ENCODE results near the gene MYO1E. TPM values are rescaled to one million over a fixed set of nuclear protein-coding genes. Genes with fewer than 3 reads are reported as not detected.

The MYO1E gene
- total RNA-seq, 4 donors from 2014 or later = 49.7 to 76.1 (median 65.6) TPM

DNA sequence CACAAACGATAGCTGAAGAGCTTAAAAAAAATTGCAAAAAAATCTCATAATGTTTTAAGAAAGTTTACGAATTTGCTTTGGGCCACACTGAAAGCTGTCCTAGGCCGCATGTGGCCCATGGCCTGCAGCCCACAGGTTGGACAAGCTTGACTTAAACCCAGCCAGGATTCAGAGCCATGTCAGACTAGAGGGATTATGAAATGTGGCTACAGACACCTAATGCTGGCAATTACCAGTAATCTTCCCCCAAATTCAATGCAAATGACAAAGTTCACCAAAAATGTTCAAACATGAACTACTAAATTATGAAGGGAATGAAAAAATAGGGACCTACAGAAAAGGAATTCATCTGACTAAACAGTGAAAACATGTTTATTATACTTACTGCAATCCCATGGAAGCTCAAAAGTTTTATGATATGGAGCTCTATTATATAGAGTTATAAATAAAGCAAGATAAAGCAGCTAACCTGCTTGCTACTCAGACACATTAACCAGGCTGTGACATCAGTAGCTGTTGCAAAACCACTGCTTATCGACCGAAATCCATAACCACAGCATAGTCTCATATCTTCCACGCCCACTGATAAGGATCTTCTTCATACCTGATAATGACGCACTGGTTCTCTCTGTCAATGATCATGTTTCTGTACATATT, 116.9 kb downstream of the MYO1E start:
- Histone ChIP-seq H3K4me1 (no peaks in the 10 kb centered on the region), H3K9me3 (no peaks in the 10 kb centered on the region), H3K36me3 (peaks cover 0 to 34% of the 10 kb centered on the region in 2 donors), H3K4me3 (no peak overlapping the region), H3K27ac (no peak overlapping the region), H3K27me3 (no peaks in the 10 kb centered on the region)
- no peak for TF ChIP-seq EP300 (IDR thresholded peaks at IDR 0.05)
- no peak for TF ChIP-seq POLR2A (IDR thresholded peaks at IDR 0.05)
- TF ChIP-seq POLR2AphosphoS5 (IDR thresholded peaks at IDR 0.05) = no peak
- TF ChIP-seq, protein P1, sequence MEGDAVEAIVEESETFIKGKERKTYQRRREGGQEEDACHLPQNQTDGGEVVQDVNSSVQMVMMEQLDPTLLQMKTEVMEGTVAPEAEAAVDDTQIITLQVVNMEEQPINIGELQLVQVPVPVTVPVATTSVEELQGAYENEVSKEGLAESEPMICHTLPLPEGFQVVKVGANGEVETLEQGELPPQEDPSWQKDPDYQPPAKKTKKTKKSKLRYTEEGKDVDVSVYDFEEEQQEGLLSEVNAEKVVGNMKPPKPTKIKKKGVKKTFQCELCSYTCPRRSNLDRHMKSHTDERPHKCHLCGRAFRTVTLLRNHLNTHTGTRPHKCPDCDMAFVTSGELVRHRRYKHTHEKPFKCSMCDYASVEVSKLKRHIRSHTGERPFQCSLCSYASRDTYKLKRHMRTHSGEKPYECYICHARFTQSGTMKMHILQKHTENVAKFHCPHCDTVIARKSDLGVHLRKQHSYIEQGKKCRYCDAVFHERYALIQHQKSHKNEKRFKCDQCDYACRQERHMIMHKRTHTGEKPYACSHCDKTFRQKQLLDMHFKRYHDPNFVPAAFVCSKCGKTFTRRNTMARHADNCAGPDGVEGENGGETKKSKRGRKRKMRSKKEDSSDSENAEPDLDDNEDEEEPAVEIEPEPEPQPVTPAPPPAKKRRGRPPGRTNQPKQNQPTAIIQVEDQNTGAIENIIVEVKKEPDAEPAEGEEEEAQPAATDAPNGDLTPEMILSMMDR (IDR thresholded peaks at IDR 0.05) = no peak
- 84 to 88% methylated on average over 7 of the region's 7 CpGs for WGBS, 2 donors (ENCODE audit: low coverage in 1 of 2)
- no peak for ATAC-seq

- no CpG with 5 or more reads among the region's 5 CpGs for WGBS, 2 donors (ENCODE audit: low coverage in 1 of 2)
- H3K4me1 ChIP-seq = peaks cover 0 to 6% (median 0%) of the 10 kb centered on the region in 3 donors
- ATAC-seq = no peak
- no peaks in the 10 kb centered on the region for H3K9me3 ChIP-seq
- H3K4me3 ChIP-seq = no peak overlapping the region
- TF ChIP-seq POLR2A (IDR thresholded peaks at IDR 0.05) (no peak), POLR2AphosphoS5 (IDR thresholded peaks at IDR 0.05) (no peak), EP300 (IDR thresholded peaks at IDR 0.05) (no peak)
- TF ChIP-seq, protein P1 (IDR thresholded peaks at IDR 0.05) = no peak
- peaks cover 0 to 31% of the 10 kb centered on the region in 2 donors for H3K36me3 ChIP-seq
- H3K27ac ChIP-seq = no peak overlapping the region
- no peaks in the 10 kb centered on the region for H3K27me3 ChIP-seq
These were observed 120.5 kb downstream of the MYO1E start for GRCh38 chr15:59252137-59252536.

- Histone ChIP-seq H3K27me3 (no peaks in the 10 kb centered on the region), H3K36me3 (peaks cover 0 to 29% of the 10 kb centered on the region in 2 donors), H3K4me3 (no peak overlapping the region), H3K27ac (no peak overlapping the region), H3K4me1 (peaks cover 0 to 6% (median 0%) of the 10 kb centered on the region in 3 donors), H3K9me3 (no peaks in the 10 kb centered on the region)
- no peak for TF ChIP-seq POLR2AphosphoS5 (IDR thresholded peaks at IDR 0.05)
- no peak for TF ChIP-seq EP300 (IDR thresholded peaks at IDR 0.05)
- no peak for TF ChIP-seq POLR2A (IDR thresholded peaks at IDR 0.05)
- TF ChIP-seq, protein P1 (IDR thresholded peaks at IDR 0.05) = no peak
- no peak for ATAC-seq
- WGBS, 2 donors (ENCODE audit: low coverage in 1 of 2) = 58 to 68% methylated on average over 5 to 7 of the region's 7 CpGs
These were observed 121.4 kb downstream of the MYO1E start for GRCh38 chr15:59251001-59251845.

DNA sequence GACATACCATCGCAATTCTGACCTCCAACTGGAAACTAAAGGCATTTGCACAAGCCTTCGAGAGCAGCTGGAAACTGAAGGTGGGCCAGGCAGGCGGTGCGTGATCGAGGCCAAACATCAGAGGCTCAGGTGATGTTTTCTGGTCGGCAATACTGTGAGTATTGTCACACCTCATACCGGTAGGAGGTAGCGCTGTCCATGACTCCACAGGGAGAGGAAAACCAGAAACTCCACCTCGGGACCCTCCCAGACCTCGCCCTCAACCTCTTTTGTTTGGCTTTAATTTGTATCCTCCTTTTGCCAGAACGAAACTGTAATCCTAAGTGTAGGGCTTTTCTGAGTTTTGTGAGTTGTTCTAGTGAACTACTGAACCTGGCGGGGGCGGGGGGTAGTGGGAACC, 122.4 kb downstream of the MYO1E start:
- Histone ChIP-seq H3K27ac (no peak overlapping the region), H3K27me3 (no peaks in the 10 kb centered on the region), H3K36me3 (peaks cover 0 to 20% of the 10 kb centered on the region in 2 donors), H3K4me1 (peaks cover 0 to 6% (median 0%) of the 10 kb centered on the region in 3 donors), H3K9me3 (no peaks in the 10 kb centered on the region), H3K4me3 (no peak overlapping the region)
- no peak for TF ChIP-seq EP300 (IDR thresholded peaks at IDR 0.05)
- TF ChIP-seq POLR2AphosphoS5 (IDR thresholded peaks at IDR 0.05) = no peak
- TF ChIP-seq, protein P1 (IDR thresholded peaks at IDR 0.05) = no peak
- TF ChIP-seq POLR2A (IDR thresholded peaks at IDR 0.05) = no peak
- ATAC-seq = no peak
- 90 to 100% methylated on average over 1 to 9 of the region's 13 CpGs for WGBS, 2 donors (ENCODE audit: low coverage in 1 of 2)

Measured in gastroesophageal sphincter (tissue), 4 donors.